DOHH2 (cell line): ENCODE data around the gene ROBO1.

Source experiments
- H3F3A ChIP-seq: fragments of 200-600 bp; sonication (generic), shearing (Covaris generic); 2 replicates; pipeline ENCODE4 v1.6.0; 2016; ENCODE audit warnings: antibody characterized with exemption, mild to moderate bottlenecking; ENCODE audit not compliant: control insufficient read depth, insufficient read depth
- H3K27ac ChIP-seq: fragments of 200-600 bp; sonication (generic); 2 replicates; pipeline ENCODE4 v1.5.1; 2014; ENCODE audit warnings: low read depth, mild to moderate bottlenecking, low read length, moderate library complexity
- H3K27me3 ChIP-seq: fragments of 200-600 bp; sonication (generic); 2 replicates; pipeline ENCODE4 v1.6.1; 2014; ENCODE audit warnings: mild to moderate bottlenecking, low read length, mixed read lengths; ENCODE audit not compliant: control insufficient read depth
- H3K36me3 ChIP-seq: fragments of 200-600 bp; sonication (generic); 2 replicates; pipeline ENCODE4 v1.6.1; 2014; ENCODE audit warnings: mild to moderate bottlenecking, low read length, moderate library complexity, mixed read lengths; ENCODE audit not compliant: control insufficient read depth
- H3K4me1 ChIP-seq: fragments of 200-600 bp; sonication (generic); 2 replicates; pipeline ENCODE4 v1.6.1; 2014; ENCODE audit warnings: mild to moderate bottlenecking, low read length, mixed read lengths; ENCODE audit not compliant: control insufficient read depth
- H3K4me2 ChIP-seq: fragments of 200-600 bp; sonication (generic); 2 replicates; pipeline ENCODE4 v1.6.0; 2014; ENCODE audit warnings: mild to moderate bottlenecking, low read length, moderate library complexity
- H3K4me3 ChIP-seq: fragments of 200-600 bp; sonication (generic); 2 replicates; pipeline ENCODE4 v1.5.1; 2014; ENCODE audit warnings: mild to moderate bottlenecking, low read length, mixed read lengths
- H3K79me2 ChIP-seq: fragments of 200-600 bp; sonication (generic); 2 replicates; pipeline ENCODE4 v1.6.1; 2014; ENCODE audit warnings: mild to moderate bottlenecking, low read length, mixed read lengths; ENCODE audit not compliant: control insufficient read depth
- H3K9me2 ChIP-seq: fragments of 200-600 bp; sonication (generic); replicated peaks from 2 replicates; pipeline ENCODE4 v1.6.1; 2014; ENCODE audit warnings: mild to moderate bottlenecking, low read length, mixed read lengths; ENCODE audit not compliant: control insufficient read depth
- H3K9me3 ChIP-seq: fragments of 200-600 bp; sonication (generic); 2 replicates; pipeline ENCODE4 v1.6.1; 2014; ENCODE audit warnings: antibody characterized with exemption, low read length, mixed read lengths; ENCODE audit not compliant: control insufficient read depth, insufficient read depth
- H4K20me1 ChIP-seq: fragments of 200-600 bp; sonication (generic); 2 replicates; pipeline ENCODE4 v1.6.0; 2014; ENCODE audit warnings: low read depth, mild to moderate bottlenecking, antibody characterized with exemption, low read length, moderate library complexity; ENCODE audit not compliant: control insufficient read depth, insufficient read depth
- CTCF ChIP-seq: fragments of 200-600 bp; sonication (generic); IDR thresholded peaks from one replicate; pipeline ENCODE4 v1.5.1; 2014; ENCODE audit warnings: antibody characterized with exemption, mild to moderate bottlenecking, low read depth, low read length; ENCODE audit not compliant: poor library complexity, severe bottlenecking
- EZH2phosphoT487 ChIP-seq: fragments of 200-600 bp; sonication (generic); IDR thresholded peaks from 2 replicates; pipeline ENCODE4 v1.6.1; 2017; ENCODE audit warnings: borderline replicate concordance, mild to moderate bottlenecking, antibody characterized with exemption, low read length, moderate library complexity, mixed read lengths

ROBO1 gene

GRCh38 chr3:78988324-78988723 lies 779.5 kb downstream of the ROBO1 start:
- Histone ChIP-seq H3K4me2 (no peak overlapping the region), H3K36me3 (no peaks in the 10 kb centered on the region), H3K4me3 (no peak overlapping the region), H3F3A (no peaks in the 10 kb centered on the region), H3K9me3 (no peaks in the 10 kb centered on the region), H3K9me2 (no peaks in the 10 kb centered on the region), H3K27me3 (no peaks in the 10 kb centered on the region), H3K4me1 (no peaks in the 10 kb centered on the region), H3K27ac (no peak overlapping the region), H4K20me1 (no peaks in the 10 kb centered on the region), H3K79me2 (no peaks in the 10 kb centered on the region)
- TF ChIP-seq CTCF (peak; percentile 10), EZH2phosphoT487 (no peak)

GRCh38 chr3:78986416-78987101 lies 781.2 kb downstream of the ROBO1 start:
- no peaks in the 10 kb centered on the region for H3K79me2 ChIP-seq
- no peak for TF ChIP-seq CTCF
- H3K27me3 ChIP-seq, result no peaks in the 10 kb centered on the region
- no peaks in the 10 kb centered on the region for H3K9me3 ChIP-seq
- H3K27ac ChIP-seq, result no peak overlapping the region
- no peaks in the 10 kb centered on the region for H3K9me2 ChIP-seq
- no peaks in the 10 kb centered on the region for H3K4me1 ChIP-seq
- H3F3A ChIP-seq, result no peaks in the 10 kb centered on the region
- H3K4me3 ChIP-seq, result no peak overlapping the region
- H3K4me2 ChIP-seq, result no peak overlapping the region
- H4K20me1 ChIP-seq, result no peaks in the 10 kb centered on the region
- no peaks in the 10 kb centered on the region for H3K36me3 ChIP-seq

DNA sequence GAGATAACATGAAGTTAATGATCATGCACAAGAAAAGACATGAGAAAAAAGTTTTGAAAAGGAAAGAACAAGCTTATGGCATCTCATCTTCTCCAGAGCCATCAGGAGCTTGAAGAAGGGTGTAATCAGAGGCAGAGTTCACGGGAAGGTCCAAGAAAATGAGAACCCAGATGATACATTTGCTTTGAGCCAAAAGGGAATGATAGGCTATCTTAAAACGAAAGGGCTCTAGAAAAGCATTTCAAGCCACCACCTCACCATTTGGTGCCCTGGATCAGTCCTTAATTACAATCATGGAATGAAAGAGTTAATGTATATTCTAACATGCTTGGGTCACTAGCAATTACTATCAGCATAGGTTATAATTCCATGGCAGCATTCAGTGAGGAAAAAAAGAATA lies 781.8 kb downstream of the ROBO1 start:
- Histone ChIP-seq H3K4me1 (no peaks in the 10 kb centered on the region), H4K20me1 (no peaks in the 10 kb centered on the region), H3K79me2 (no peaks in the 10 kb centered on the region), H3K36me3 (no peaks in the 10 kb centered on the region), H3K4me3 (no peak overlapping the region), H3K9me2 (no peaks in the 10 kb centered on the region), H3K4me2 (no peak overlapping the region), H3K9me3 (no peaks in the 10 kb centered on the region), H3K27ac (no peak overlapping the region), H3F3A (no peaks in the 10 kb centered on the region), H3K27me3 (no peaks in the 10 kb centered on the region)
- TF ChIP-seq EZH2phosphoT487, result no peak

- H3K9me2 ChIP-seq, result no peaks in the 10 kb centered on the region
- no peaks in the 10 kb centered on the region for H3K9me3 ChIP-seq
- H3K27me3 ChIP-seq, result no peaks in the 10 kb centered on the region
- H3K4me2 ChIP-seq, result no peak overlapping the region
- H3K79me2 ChIP-seq, result no peaks in the 10 kb centered on the region
- no peaks in the 10 kb centered on the region for H3K36me3 ChIP-seq
- H4K20me1 ChIP-seq, result no peaks in the 10 kb centered on the region
- no peak overlapping the region for H3K27ac ChIP-seq
- no peak overlapping the region for H3K4me3 ChIP-seq
- TF ChIP-seq EZH2phosphoT487 (no peak), CTCF (no peak)
- no peaks in the 10 kb centered on the region for H3F3A ChIP-seq
- H3K4me1 ChIP-seq, result no peaks in the 10 kb centered on the region
These were observed 788.8 kb downstream of the ROBO1 start for GRCh38 chr3:78979028-78979427.
